SK-N-SH (cell line): ENCODE data around the gene MRAP.

Experiments used
- CTCF ChIP-seq: fragments of 200-600 bp; sonication (generic); IDR thresholded peaks from 2 replicates; pipeline ENCODE4 v1.6.1; 2017; ENCODE audit warnings: antibody characterized with exemption, mild to moderate bottlenecking, moderate library complexity
- EZH2phosphoT487 ChIP-seq: fragments of 200-600 bp; sonication (generic); IDR thresholded peaks from 2 replicates; pipeline ENCODE4 v1.6.1; 2017; ENCODE audit warnings: low read depth, mixed run types, mild to moderate bottlenecking, antibody characterized with exemption, moderate library complexity, borderline replicate concordance
- RAD21 ChIP-seq: IDR thresholded peaks from 2 replicates; pipeline ENCODE4 v1.6.1; 2012; ENCODE audit warnings: mild to moderate bottlenecking, low read length

- TF ChIP-seq RAD21 (no peak), CTCF (no peak), EZH2phosphoT487 (no peak)
These were observed 30.7 kb downstream of the MRAP start for GRCh38 chr21:32329331-32329730.
